NCI-H774 (cell line): ENCODE results near the gene FOXE1.

Experiments used
- DNase-seq: peaks from one replicate; lab custom pipeline; 2025; lab: John Stamatoyannopoulos, UW

Gene FOXE1

DNA sequence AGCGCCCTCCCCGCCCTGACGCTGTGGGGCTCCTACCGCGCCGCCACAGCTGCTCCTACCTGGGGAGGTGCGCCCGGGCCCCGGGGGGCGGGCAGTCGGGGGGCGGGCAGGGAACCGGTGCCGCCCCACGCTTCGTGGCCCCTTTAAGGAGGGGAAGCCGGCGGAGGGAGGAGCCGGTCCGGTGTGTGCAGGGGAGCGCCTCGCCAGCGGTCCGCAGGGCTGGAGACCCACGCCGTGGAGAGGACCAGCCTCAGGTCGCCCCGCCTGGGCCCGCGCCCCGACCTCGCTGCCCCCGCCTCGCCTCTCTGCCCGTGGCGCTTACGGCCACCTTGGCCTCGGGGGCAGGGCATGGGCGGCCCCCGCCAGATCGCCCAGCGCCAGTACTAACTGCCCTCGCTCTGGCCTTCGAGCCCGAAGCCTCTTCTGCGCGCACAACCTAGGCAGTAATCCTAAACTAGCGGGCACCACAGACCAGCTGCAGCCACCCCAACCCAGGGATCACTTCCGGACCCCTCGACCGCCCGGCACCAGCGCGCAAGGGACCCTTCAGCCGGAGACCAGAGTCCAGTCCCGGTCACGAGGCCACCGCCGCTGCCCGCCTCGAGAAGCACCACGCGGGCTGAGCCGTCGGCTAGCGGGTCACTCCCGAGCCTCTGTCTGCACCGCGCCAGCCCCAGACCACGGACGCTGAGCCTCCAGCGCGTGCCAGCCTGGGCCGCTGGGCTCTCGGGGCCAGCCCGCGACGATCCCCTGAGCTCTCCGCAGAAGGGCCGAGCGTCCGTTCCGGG is at the start of gene FOXE1:
TSS of gene FOXE1 (plus strand) at position 171 of the 788 bp plus-strand sequence. CDS start 689 bp downstream, outside the sequence.
- no peak for DNase-seq

DNA sequence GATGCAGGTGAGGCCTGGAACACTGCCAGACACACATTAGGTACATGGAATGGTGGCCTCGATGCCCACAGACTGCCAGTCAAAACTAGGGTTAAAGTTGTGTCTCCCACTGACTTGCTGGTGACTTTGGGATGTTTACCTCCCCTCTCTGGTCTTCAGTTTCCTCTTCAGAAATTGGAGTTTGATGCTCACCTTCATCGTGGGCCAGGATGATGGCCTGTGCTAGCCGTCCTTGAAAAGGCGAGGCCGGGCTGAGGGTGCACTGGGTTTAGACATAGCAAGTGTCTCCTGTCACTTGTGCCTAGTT is 49.0 kb upstream of the FOXE1 start:
- no peak for DNase-seq

DNA sequence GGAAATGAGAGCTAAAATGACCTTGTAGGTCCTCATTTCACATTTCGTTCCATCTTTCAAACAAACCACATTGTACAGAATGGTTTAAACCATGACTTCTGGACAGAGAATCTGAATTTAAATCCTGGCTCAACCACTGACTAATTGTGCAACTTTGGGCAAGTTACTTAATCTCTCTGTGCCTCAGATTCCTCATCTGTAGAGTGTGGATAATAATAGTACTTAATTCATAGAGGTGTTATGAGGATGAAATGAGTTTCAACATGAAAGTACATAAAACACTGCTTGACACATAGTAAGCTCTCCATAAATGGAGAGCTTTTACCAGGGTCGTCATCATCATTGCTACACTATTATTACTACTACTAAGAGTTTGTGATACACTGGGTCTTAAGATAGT is 46.3 kb upstream of the FOXE1 start:
- DNase-seq, result no peak

DNA sequence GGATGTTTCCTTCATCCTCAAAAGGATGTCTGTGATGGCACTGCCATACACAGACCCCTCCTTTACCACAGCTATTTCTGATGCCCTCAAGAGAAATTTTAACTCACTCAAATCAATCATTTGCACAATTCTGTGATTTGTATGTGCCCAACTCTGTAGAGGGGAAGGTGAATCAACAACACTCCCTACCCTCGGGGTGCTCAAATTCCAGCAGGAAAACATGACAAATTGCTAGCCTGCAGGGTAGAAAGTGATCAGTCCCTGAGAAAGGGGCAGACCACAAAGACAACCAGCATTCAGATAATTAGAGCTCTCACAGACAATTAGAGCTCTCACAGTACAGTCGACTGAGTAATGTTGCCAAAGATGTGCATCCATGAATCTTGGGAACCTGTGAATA is 45.3 kb upstream of the FOXE1 start:
- DNase-seq, result no peak

DNA sequence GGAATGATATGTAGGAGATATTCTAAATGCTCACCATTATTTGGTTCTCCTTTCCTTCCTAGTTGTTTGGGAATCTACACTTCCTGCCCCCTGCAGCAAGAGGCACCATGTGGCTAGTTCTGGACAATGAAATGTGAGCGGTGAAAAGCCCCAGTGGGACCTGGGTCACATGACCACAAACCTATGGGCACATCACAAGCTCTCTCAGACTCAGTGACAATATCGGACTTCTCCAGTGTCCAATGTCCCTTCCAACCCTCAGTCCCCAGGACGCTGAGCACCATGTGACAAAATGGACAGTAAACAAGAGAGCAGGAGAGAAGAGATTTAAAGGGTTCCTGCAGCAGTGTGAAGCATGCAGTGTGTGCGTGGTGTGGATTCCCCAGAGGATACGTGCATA is 44.6 kb upstream of the FOXE1 start:
- no peak for DNase-seq

DNA sequence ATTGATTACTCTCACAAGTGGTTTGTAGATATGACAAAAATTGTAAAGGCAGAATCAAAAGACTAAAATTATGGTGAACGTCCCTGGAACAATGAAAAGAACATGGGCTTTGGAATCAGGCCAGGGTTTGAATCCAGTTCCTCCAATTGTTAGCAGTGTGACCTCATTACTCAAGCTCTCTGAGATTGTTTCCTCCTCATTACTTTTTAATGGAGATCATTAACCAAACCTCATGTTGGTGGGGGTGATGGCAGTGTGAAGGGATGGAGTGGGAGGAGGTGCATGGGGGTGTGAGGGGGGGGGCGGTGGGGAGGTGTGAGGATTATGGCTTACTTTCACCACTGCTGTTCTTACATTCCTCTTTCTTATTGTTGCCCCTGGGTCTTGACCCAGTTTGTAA is 44.1 kb upstream of the FOXE1 start:
- DNase-seq, result no peak

DNA sequence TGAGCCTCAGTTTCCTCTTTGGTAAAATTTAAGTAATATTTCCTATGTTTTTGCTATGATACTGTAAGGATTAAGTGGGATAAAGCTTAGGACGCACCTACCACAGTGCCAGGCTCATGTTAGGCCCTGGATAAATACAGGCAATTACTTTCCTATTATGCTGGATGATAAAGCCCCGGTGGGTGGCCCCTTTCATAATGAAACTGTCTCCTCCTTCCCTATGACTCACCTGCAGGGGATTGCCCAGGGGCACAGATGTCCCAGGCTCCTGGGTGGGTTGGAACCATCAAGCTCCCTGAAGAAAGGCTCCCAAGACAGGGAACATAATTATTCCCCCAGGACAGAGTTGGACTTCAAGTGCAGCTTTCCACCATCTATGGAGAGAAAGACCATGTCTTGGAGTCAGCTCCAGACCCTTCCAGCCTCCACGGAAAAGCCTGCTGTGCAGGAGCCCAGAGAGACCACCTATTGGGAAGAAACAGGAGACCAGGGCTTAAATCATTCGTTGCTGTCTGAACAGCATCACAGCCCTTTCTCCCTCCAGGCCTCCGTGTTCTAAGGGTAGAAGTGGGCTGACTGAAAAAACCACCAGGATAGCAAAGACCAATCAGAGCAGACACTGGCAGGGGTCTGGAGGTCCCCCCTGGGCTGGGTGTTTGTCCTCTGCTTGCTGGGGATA is 43.2 kb upstream of the FOXE1 start:
- DNase-seq, result no peak

DNA sequence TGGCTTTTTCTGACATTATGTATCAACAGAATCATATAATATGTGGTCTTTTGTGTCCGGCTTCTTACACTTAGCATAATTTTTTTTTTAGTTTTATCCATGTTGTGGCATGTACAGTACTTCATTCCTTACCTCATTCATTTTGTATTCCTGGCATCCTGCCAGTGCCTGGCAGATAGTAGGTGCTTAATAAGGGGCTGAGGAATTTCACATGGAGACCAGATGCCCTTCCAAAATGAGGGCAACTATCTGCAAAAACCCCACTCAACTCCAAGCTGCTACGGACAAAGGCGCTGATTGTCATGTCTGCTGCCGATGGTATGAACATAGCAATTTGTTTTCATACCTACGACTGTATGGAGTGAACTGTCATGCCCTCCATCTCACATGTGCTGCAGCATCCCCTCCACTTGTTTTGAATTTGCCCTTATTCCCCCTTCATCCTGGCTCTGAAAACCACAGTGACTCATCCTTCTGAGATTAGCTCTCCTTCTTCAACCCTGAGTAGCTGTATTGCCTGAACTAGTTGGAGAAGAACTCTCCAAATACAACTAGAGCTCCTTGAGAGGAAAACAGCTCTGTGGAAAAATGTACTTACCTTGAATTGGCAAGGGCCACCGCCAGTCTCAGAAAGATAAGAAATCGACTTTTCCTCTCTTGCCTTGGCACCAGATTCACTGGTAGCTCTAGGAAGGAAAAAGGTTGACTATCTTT is 41.3 kb upstream of the FOXE1 start:
- no peak for DNase-seq

DNA sequence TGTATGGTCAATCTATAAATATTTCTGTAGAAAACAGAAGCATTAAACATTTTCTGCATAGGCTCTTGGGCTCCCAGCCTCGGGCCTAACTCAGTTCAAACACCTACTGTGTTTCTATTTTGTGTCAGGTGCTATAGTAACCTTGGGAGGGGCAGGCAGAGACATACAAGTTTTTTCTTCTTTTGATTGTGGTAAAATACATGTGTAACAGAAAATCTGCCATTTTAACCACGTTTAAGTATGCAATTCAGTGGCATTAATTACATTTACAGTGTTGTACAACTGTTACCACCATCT is 40.8 kb upstream of the FOXE1 start:
- no peak for DNase-seq

DNA sequence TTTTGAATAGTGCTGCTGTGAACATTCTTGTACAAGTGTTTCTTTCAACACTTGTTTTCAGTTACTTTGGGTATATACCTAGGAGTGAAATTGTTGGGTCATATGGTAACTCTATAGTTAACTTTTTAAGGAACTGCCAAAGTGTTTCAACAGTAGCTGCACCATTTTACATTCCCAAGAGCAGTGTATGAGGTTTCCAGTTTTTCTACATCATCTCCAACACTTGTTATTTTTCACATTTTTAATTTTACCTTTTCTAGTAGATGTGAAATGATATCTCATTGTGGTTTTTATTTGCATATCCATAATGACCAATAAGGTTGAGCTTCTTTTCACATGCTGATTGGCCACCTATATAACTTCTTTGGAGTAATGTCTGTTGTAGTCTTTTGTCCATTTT is 40.0 kb upstream of the FOXE1 start:
- no peak for DNase-seq

DNA sequence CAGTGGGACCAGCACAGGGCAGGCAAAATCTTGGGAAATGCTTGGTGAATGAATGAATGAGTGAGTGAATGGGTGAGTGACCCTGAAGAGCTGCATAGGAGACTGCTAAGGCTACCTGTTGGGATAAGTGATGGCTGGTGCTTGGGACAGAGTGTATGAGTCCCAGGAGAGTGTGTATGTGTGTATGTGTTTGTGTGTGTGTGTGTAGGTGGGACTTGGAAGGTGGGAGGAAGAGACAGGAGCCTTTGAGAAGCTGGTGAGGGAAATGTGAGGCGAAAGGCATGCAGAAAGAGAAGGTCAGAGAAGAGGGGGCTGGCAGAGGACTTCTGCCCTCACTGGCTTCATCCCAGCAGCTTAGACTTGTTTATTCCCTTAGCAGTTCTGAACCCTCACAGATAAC is 33.3 kb upstream of the FOXE1 start:
- no peak for DNase-seq

DNA sequence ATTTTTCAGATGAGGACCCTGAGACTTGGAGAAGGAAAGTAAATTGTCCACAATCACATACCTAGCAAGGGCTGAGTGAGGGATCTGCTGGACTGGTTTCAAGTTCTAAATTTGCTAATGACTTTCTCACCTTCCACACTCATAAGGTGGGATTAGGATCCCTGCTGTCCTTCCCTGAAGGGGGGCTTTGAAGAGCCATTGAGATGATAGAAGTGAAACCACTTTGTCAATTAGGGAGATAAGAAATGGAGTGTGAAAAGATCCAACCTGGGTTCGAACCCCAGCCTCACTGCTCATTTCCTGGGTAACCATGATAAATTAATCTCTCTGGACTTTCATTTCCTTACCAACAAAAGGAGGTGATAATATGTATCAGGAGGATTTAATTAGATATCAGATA is 32.7 kb upstream of the FOXE1 start:
- DNase-seq, result no peak

DNA sequence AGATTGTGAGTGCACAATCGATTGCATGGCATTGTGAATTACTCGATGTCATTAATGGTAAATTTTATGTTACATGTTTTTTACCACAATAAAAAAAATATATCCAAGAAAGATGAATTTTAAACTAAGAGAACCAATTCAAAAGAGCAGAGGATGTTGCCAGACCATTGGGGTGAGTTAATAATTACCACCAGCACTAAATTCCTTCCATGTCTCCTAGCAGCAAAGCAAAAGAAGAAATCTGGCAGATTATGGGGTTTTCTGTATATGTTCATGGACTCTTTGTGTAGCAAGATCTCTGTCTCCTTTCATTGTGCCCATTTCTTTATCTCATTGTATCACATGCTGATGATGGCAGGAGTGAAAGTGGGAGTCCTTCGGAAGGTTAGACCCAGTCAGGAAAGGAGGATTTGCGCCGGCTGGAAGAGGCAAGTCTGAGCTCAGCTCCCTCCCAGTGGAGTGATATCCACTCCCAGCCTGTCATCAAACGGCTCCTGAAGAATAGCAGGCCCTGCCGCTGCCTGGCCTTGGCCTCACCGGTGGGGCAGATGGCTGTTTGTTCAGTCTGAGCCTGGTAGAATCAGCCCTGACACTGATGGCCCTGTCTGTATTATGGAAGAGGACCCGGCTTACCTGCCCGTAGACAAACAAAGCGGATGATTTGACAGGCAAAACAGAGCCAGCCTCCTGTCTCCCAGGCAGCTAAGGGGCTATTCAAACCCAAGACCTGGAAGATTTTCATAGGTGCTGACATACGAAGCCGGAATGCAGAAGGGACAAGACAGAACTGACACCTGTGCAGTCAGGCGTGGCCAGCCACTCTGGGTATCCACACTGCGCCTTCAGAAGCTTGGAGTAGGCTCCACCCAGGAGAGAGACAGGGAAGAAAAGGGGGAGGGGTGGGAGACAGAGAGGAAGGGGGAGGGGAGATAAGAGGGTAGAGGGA is 21.9 kb upstream of the FOXE1 start:
- no peak for DNase-seq

DNA sequence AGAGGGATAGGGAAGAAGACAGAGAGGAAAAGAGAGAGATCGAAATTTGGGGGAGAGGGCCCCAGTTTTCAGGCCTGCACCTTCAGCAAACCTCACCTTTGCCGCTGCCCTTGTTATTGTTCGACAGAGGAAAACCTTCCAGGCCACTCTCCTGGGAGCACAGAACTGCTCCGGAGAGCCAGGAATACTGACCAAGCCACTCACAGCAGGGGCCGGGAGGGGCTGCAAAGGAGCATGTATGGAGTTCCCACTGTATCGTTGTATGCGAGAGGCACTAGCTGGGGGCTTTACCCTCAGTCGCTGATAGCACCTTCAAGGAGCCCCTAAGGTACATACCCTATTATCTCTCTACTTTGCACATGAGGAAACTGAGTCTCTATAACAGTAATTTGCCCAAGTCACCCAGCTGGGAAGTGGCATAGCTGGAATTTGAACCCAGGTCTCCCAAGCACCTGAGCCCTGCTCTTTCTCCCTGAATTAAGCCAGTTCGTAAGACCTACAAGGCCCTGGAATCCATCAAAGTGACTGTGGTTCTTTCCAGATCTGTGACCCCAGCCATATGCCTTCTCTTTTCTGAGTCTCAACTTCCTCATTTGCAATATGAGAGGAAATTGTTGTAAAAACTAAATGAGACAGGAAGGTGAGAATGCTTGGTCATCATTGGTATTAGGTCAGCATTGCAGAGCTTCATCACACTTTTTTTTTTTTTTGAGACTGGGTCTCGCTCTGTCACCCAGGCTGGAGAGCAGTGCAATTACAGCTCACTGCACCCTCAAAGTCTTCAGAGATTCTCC is 21.0 kb upstream of the FOXE1 start:
- DNase-seq, result no peak

DNA sequence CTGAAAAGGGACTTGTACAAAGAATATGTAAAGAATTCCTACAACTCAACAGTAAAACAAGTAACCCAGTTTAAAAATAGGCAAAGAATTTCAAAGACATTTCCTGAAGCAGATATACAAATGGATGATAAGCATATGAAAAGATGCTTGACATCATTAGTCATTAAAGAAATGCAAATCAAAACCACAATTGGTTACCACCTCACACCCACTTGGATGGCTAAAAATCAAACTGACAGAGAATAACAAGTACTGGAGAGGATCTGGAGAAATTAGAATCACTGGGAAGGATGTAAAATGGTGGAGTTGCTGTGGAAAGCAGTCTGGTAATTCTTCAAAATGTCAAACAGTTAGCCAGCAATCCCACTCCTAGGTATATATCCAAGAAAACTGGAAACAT is 12.5 kb upstream of the FOXE1 start:
- DNase-seq, result no peak

DNA sequence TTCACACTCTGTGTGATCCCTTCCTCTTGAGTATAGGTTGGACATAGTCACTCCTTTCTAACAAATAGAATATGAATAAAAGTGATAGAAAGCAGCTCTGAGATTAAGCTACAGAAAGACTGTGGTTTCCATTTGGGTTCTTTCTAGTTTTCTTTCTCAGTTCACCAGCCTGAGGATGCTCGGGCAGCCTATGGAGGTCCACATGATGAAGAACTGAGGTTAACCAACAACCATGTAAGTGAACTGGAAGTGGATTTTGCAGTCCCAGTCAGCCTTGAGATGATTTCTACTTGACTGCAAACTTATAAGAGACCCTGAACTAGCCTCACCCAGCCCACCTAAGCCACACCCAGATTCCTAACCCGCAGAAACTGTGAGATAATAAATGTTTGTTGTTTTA is 10.1 kb upstream of the FOXE1 start:
- no peak for DNase-seq

DNA sequence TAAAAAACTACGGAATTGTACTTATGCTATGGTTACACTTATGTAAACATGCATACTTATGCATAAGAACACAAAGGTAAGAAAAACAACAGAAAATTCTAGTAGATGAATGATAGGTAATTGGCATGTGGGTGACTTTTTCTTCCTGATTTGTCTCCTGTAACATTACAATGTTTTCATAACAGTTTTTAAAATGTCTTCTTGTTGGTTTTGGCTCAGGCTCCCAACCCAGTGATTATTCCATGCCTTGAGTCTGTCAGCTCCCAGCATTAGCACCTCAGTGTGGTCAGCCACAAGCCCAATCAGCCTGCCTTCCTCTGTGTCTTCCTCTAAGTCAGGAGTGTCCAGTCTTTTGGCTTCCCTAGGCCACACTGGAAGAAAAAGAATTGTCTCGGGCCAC is 7.9 kb upstream of the FOXE1 start:
- no peak for DNase-seq

DNA sequence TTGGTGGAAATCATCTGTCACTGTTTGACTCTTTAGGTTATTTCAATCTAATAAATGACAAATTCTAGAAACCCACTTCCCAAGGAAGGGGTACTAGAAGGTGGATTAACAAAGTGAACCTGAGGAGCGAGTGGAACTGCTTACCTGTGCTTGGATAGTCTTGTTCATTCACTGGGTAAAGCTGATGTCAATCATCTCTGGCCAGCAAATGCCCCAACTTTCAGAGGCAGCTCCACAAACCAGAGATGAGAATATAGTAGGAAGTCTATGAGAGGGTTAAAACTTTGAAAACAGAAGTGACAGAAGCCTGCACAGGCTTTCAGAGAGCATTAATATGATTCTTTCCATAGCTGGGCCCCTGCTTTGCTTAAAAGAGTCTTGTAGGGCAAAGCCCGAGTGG is 7.3 kb upstream of the FOXE1 start:
- DNase-seq, result no peak

DNA sequence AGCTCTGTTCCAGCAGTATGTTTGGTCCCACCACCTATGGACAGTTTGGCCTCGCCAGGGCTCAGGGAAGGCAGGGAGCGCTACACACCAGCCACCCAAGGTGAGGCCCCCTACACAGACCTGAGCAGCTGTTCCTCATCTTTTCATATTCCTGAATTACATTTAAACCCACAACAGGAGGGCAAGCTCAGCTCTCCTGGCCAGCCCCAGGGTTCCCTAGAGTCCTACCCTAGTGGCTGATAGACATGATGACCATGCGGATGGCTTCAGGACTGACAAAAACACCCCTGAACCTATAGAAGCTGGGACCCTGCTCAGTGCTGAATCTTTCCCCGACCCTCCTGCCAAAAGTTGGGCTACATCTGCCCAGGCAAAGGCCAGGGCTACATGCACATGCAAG is 6.7 kb upstream of the FOXE1 start:
- DNase-seq, result no peak

DNA sequence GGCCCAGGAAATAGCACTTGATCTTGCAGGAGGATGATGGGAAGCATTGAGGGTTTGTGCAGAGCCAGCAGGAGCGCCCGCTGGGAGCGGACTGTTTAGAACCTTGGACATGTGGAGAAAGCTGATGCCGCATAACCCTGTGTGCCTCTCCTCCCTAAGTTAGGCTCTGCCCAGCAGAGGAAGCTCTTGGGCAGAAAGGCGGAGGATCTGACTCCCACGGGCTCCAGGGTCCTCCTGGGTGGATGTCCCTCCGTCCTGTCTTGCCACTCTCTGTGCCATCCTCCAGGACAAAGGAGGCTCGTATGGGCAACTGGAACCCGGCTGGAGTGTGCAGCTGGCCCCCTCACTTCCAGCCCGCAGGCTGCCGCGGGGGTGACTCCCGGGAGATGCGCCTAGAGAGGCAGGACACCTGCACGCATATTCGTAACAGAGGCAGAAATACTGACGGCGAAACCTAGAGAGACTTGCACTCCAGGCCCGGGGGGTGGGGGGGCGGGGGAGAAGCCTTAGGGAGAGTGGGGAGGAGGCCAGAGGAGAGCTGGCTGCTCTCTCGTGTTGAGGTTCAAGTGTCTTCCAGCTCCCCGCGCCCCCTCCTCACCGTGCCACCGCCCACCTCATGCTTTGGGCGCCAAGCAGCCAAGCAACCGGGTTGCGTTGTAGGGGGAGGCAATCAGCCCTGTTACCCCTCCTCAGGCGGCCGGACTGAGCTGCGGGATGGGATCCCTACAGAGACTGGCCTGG is 5.4 kb upstream of the FOXE1 start:
- DNase-seq, result no peak

DNA sequence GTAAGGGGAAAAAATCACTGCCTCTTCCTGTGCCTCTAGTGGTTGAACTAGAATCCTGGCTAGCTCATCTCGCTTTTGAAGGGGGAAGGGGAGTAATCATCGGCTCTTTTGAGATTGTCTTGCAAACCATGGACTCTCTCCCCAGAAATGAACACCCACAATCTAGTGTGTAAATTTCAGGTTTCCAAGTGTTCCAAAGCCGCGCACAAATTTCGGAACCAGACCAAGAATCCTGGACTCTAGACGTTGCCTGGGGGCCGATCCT is 4.9 kb upstream of the FOXE1 start:
- DNase-seq, result no peak
